ENCODE data around the gene CTAGE9. TPM values are rescaled to one million over a fixed set of nuclear protein-coding genes. Genes with fewer than 3 reads are reported as not detected.
"Not testable (repeated sequence)": the region's sequence is repeated elsewhere in the genome, so short reads cannot be mapped to it uniquely, and the experiment has no call there.

The CTAGE9 gene
- total and polyA plus RNA-seq, 4 donors = 0.39 TPM; not detected in 3

GRCh38 chr6:131730264-131730663 is 19.4 kb upstream of the CTAGE9 start:
- no peak overlapping the region for H3K4me3 ChIP-seq (ENCODE audit: low read depth, low read length)
- H3K4me1 ChIP-seq (ENCODE audit: control insufficient read depth, insufficient read depth, low read length) = no peaks in the 10 kb centered on the region
- no peaks in the 10 kb centered on the region for H3K36me3 ChIP-seq (ENCODE audit: control insufficient read depth, insufficient read depth, low read length)
- no peaks in the 10 kb centered on the region for H3K27me3 ChIP-seq (ENCODE audit: control insufficient read depth, insufficient read depth, low read length)
- WGBS (ENCODE audit: insufficient coverage) = 100% methylated on average over 1 of the region's 5 CpGs
- H3K9me3 ChIP-seq (ENCODE audit: control insufficient read depth, insufficient read depth, low read length) = no peaks in the 10 kb centered on the region
- DNase-seq (ENCODE audit: low read depth in 4 of 6, low spot score in 6 of 6) = no peak
- H3K27ac ChIP-seq (ENCODE audit: low read depth, low read length) = no peak overlapping the region

- no peak overlapping the region for H3K27ac ChIP-seq (ENCODE audit: low read depth, low read length)
- no peak for DNase-seq (ENCODE audit: low read depth in 4 of 6, low spot score in 6 of 6)
- no peaks in the 10 kb centered on the region for H3K4me1 ChIP-seq (ENCODE audit: control insufficient read depth, insufficient read depth, low read length)
- H3K9me3 ChIP-seq (ENCODE audit: control insufficient read depth, insufficient read depth, low read length) = no peaks in the 10 kb centered on the region
- no peaks in the 10 kb centered on the region for H3K27me3 ChIP-seq (ENCODE audit: control insufficient read depth, insufficient read depth, low read length)
- H3K36me3 ChIP-seq (ENCODE audit: control insufficient read depth, insufficient read depth, low read length) = no peaks in the 10 kb centered on the region
- no CpG with 5 or more reads among the region's 4 CpGs for WGBS (ENCODE audit: insufficient coverage)
- H3K4me3 ChIP-seq (ENCODE audit: low read depth, low read length) = no peak overlapping the region
These were observed 18.7 kb upstream of the CTAGE9 start for GRCh38 chr6:131729550-131729949.

GRCh38 chr6:131728296-131728939 is 17.6 kb upstream of the CTAGE9 start:
- peak overlapping the region; percentile 61 for H3K27ac ChIP-seq (ENCODE audit: low read depth, low read length)
- H3K36me3 ChIP-seq (ENCODE audit: control insufficient read depth, insufficient read depth, low read length) = no peaks in the 10 kb centered on the region
- no peaks in the 10 kb centered on the region for H3K9me3 ChIP-seq (ENCODE audit: control insufficient read depth, insufficient read depth, low read length)
- no peak overlapping the region for H3K4me3 ChIP-seq (ENCODE audit: low read depth, low read length)
- 100% methylated on average over 1 of the region's 3 CpGs for WGBS (ENCODE audit: insufficient coverage)
- no peak for DNase-seq (ENCODE audit: low read depth in 4 of 6, low spot score in 6 of 6)
- H3K4me1 ChIP-seq (ENCODE audit: control insufficient read depth, insufficient read depth, low read length) = no peaks in the 10 kb centered on the region
- H3K27me3 ChIP-seq (ENCODE audit: control insufficient read depth, insufficient read depth, low read length) = no peaks in the 10 kb centered on the region

GRCh38 chr6:131727868-131728267 is 17.1 kb upstream of the CTAGE9 start:
- Histone ChIP-seq H3K9me3 (ENCODE audit: control insufficient read depth, insufficient read depth, low read length) (no peaks in the 10 kb centered on the region), H3K4me3 (ENCODE audit: low read depth, low read length) (no peak overlapping the region), H3K4me1 (ENCODE audit: control insufficient read depth, insufficient read depth, low read length) (no peaks in the 10 kb centered on the region), H3K27me3 (ENCODE audit: control insufficient read depth, insufficient read depth, low read length) (no peaks in the 10 kb centered on the region), H3K27ac (ENCODE audit: low read depth, low read length) (no peak overlapping the region), H3K36me3 (ENCODE audit: control insufficient read depth, insufficient read depth, low read length) (no peaks in the 10 kb centered on the region)
- no CpG with 5 or more reads among the region's 4 CpGs for WGBS (ENCODE audit: insufficient coverage)
- DNase-seq (ENCODE audit: low read depth in 4 of 6, low spot score in 6 of 6) = no peak

- Histone ChIP-seq H3K9me3 (ENCODE audit: control insufficient read depth, insufficient read depth, low read length) (no peaks in the 10 kb centered on the region), H3K27ac (ENCODE audit: low read depth, low read length) (no peak overlapping the region), H3K4me3 (ENCODE audit: low read depth, low read length) (no peak overlapping the region), H3K4me1 (ENCODE audit: control insufficient read depth, insufficient read depth, low read length) (no peaks in the 10 kb centered on the region), H3K27me3 (ENCODE audit: control insufficient read depth, insufficient read depth, low read length) (no peaks in the 10 kb centered on the region), H3K36me3 (ENCODE audit: control insufficient read depth, insufficient read depth, low read length) (no peaks in the 10 kb centered on the region)
- WGBS (ENCODE audit: insufficient coverage) = no CpG with 5 or more reads among the region's 5 CpGs
- no peak for DNase-seq (ENCODE audit: low read depth in 4 of 6, low spot score in 6 of 6)
These were observed 16.6 kb upstream of the CTAGE9 start for GRCh38 chr6:131727467-131727866.

GRCh38 chr6:131724114-131724513 is 13.3 kb upstream of the CTAGE9 start:
- no peaks in the 10 kb centered on the region for H3K9me3 ChIP-seq (ENCODE audit: control insufficient read depth, insufficient read depth, low read length)
- no peaks in the 10 kb centered on the region for H3K36me3 ChIP-seq (ENCODE audit: control insufficient read depth, insufficient read depth, low read length)
- H3K27ac ChIP-seq (ENCODE audit: low read depth, low read length) = no peak overlapping the region
- H3K27me3 ChIP-seq (ENCODE audit: control insufficient read depth, insufficient read depth, low read length) = no peaks in the 10 kb centered on the region
- WGBS (ENCODE audit: insufficient coverage) = no CpG with 5 or more reads among the region's 2 CpGs
- DNase-seq (ENCODE audit: low read depth in 4 of 6, low spot score in 6 of 6) = no peak
- no peak overlapping the region for H3K4me3 ChIP-seq (ENCODE audit: low read depth, low read length)
- H3K4me1 ChIP-seq (ENCODE audit: control insufficient read depth, insufficient read depth, low read length) = no peaks in the 10 kb centered on the region

GRCh38 chr6:131721161-131721560 is 10.3 kb upstream of the CTAGE9 start:
- Histone ChIP-seq H3K4me3 (ENCODE audit: low read depth, low read length) (no peak overlapping the region), H3K9me3 (ENCODE audit: control insufficient read depth, insufficient read depth, low read length) (no peaks in the 10 kb centered on the region), H3K27ac (ENCODE audit: low read depth, low read length) (no peak overlapping the region), H3K4me1 (ENCODE audit: control insufficient read depth, insufficient read depth, low read length) (no peaks in the 10 kb centered on the region), H3K36me3 (ENCODE audit: control insufficient read depth, insufficient read depth, low read length) (no peaks in the 10 kb centered on the region), H3K27me3 (ENCODE audit: control insufficient read depth, insufficient read depth, low read length) (no peaks in the 10 kb centered on the region)
- no peak for DNase-seq (ENCODE audit: low read depth in 4 of 6, low spot score in 6 of 6)
- 40% methylated on average over 1 of the region's 2 CpGs for whole genome bisulfite sequencing (ENCODE audit: insufficient coverage)

GRCh38 chr6:131717836-131718542 is 7.2 kb upstream of the CTAGE9 start:
- DNase-seq (ENCODE audit: low read depth in 4 of 6, low spot score in 6 of 6) = no peak
- H3K36me3 ChIP-seq (ENCODE audit: control insufficient read depth, insufficient read depth, low read length) = no peaks in the 10 kb centered on the region
- H3K4me3 ChIP-seq (ENCODE audit: low read depth, low read length) = no peak overlapping the region
- H3K4me1 ChIP-seq (ENCODE audit: control insufficient read depth, insufficient read depth, low read length) = no peaks in the 10 kb centered on the region
- WGBS (ENCODE audit: insufficient coverage) = 67% methylated on average over 1 of the region's 3 CpGs
- no peaks in the 10 kb centered on the region for H3K9me3 ChIP-seq (ENCODE audit: control insufficient read depth, insufficient read depth, low read length)
- H3K27ac ChIP-seq (ENCODE audit: low read depth, low read length) = no peak overlapping the region
- no peaks in the 10 kb centered on the region for H3K27me3 ChIP-seq (ENCODE audit: control insufficient read depth, insufficient read depth, low read length)

GRCh38 chr6:131715567-131715966 is 4.8 kb upstream of the CTAGE9 start:
- WGBS (ENCODE audit: insufficient coverage) = 100% methylated on average over 2 of the region's 6 CpGs
- DNase-seq (ENCODE audit: low read depth in 4 of 6, low spot score in 6 of 6); H3K36me3 ChIP-seq (ENCODE audit: control insufficient read depth, insufficient read depth, low read length): not testable (repeated sequence)

GRCh38 chr6:131703905-131704304 is 6.9 kb downstream of the CTAGE9 start:
- not testable (repeated sequence) for DNase-seq (ENCODE audit: low read depth in 4 of 6, low spot score in 6 of 6); H3K4me1 ChIP-seq (ENCODE audit: control insufficient read depth, insufficient read depth, low read length); H3K27ac ChIP-seq (ENCODE audit: low read depth, low read length); H3K9me3 ChIP-seq (ENCODE audit: control insufficient read depth, insufficient read depth, low read length); H3K27me3 ChIP-seq (ENCODE audit: control insufficient read depth, insufficient read depth, low read length); H3K36me3 ChIP-seq (ENCODE audit: control insufficient read depth, insufficient read depth, low read length); H3K4me3 ChIP-seq (ENCODE audit: low read depth, low read length)
- no CpG with 5 or more reads among the region's 2 CpGs for WGBS (ENCODE audit: insufficient coverage)

More at GRCh38 chr6:131715567-131715966, 4.8 kb upstream of the CTAGE9 start:
- not testable (repeated sequence) for H3K27me3 ChIP-seq (ENCODE audit: control insufficient read depth, insufficient read depth, low read length); H3K9me3 ChIP-seq (ENCODE audit: control insufficient read depth, insufficient read depth, low read length); H3K27ac ChIP-seq (ENCODE audit: low read depth, low read length); H3K4me1 ChIP-seq (ENCODE audit: control insufficient read depth, insufficient read depth, low read length); H3K4me3 ChIP-seq (ENCODE audit: low read depth, low read length)

Data from spinal cord (tissue), 10 donors.